Measurements from ENCODE around the gene NUTM2G. TPM values are rescaled to one million over a fixed set of nuclear protein-coding genes. Genes with fewer than 3 reads are reported as not detected.
"Not testable (repeated sequence)": the region's sequence is repeated elsewhere in the genome, so short reads cannot be mapped to it uniquely, and the experiment has no call there.

The NUTM2G gene
- total RNA-seq, 5 donors from 2014 or later (not counting 1 experiment from before 2014, with no cell fraction given) = not detected

- H3K27me3 ChIP-seq (replicated peaks in 1 of 2; ENCODE audit: control insufficient read depth in 2 of 2, extremely low read depth in 1 of 2, insufficient read depth in 2 of 2, low read length in 1 of 2); H3K27ac ChIP-seq (ENCODE audit: low read length); DNase-seq; H3K9me3 ChIP-seq; POLR2A ChIA-PET; H3K4me1 ChIP-seq (ENCODE audit: control insufficient read depth in 1 of 2, extremely low read depth in 1 of 2, insufficient read depth in 2 of 2, low read length in 2 of 2); ATAC-seq (replicated peaks in 1 of 4); H3K27me3 Mint-ChIP-seq; CTCF ChIA-PET; H3K27ac Mint-ChIP-seq; H3K4me3 ChIP-seq (ENCODE audit: control insufficient read depth in 1 of 2, extremely low read depth in 1 of 2, low read length in 1 of 2); H3K4me1 Mint-ChIP-seq; H3K4me3 Mint-ChIP-seq; H3K9me3 Mint-ChIP-seq: not testable (repeated sequence)
- peaks cover 0 to 12% of the 10 kb centered on the region in 2 donors for H3K36me3 ChIP-seq (ENCODE audit: control insufficient read depth in 2 of 2, extremely low read depth in 1 of 2, insufficient read depth in 1 of 2, low read length in 1 of 2)
- WGBS (ENCODE audit: insufficient coverage) = no CpG with 5 or more reads among the region's 2 CpGs
- peaks cover 24% of the 10 kb centered on the region for H3K36me3 Mint-ChIP-seq
Observed at GRCh38 chr9:96900010-96900409, 28.6 kb upstream of the NUTM2G start.

- CTCF ChIA-PET; H3K9me3 ChIP-seq; DNase-seq; H3K36me3 Mint-ChIP-seq; H3K27ac Mint-ChIP-seq; H3K4me1 ChIP-seq (ENCODE audit: control insufficient read depth in 1 of 2, extremely low read depth in 1 of 2, insufficient read depth in 2 of 2, low read length in 2 of 2); H3K9me3 Mint-ChIP-seq; H3K27me3 Mint-ChIP-seq; POLR2A ChIA-PET; ATAC-seq (replicated peaks in 1 of 4); H3K4me1 Mint-ChIP-seq; H3K36me3 ChIP-seq (ENCODE audit: control insufficient read depth in 2 of 2, extremely low read depth in 1 of 2, insufficient read depth in 1 of 2, low read length in 1 of 2); H3K4me3 Mint-ChIP-seq; H3K27me3 ChIP-seq (replicated peaks in 1 of 2; ENCODE audit: control insufficient read depth in 2 of 2, extremely low read depth in 1 of 2, insufficient read depth in 2 of 2, low read length in 1 of 2); H3K4me3 ChIP-seq (ENCODE audit: control insufficient read depth in 1 of 2, extremely low read depth in 1 of 2, low read length in 1 of 2); H3K27ac ChIP-seq (ENCODE audit: low read length): not testable (repeated sequence)
- no CpG with 5 or more reads among the region's 5 CpGs for WGBS (ENCODE audit: insufficient coverage)
Observed at GRCh38 chr9:96904947-96905722, 23.5 kb upstream of the NUTM2G start.

- H3K4me3 Mint-ChIP-seq; H3K36me3 ChIP-seq (ENCODE audit: control insufficient read depth in 2 of 2, extremely low read depth in 1 of 2, insufficient read depth in 1 of 2, low read length in 1 of 2); DNase-seq; H3K27ac ChIP-seq (ENCODE audit: low read length); H3K4me1 ChIP-seq (ENCODE audit: control insufficient read depth in 1 of 2, extremely low read depth in 1 of 2, insufficient read depth in 2 of 2, low read length in 2 of 2); H3K9me3 Mint-ChIP-seq; POLR2A ChIA-PET; H3K9me3 ChIP-seq; H3K4me3 ChIP-seq (ENCODE audit: control insufficient read depth in 1 of 2, extremely low read depth in 1 of 2, low read length in 1 of 2); H3K36me3 Mint-ChIP-seq; H3K4me1 Mint-ChIP-seq; H3K27me3 ChIP-seq (replicated peaks in 1 of 2; ENCODE audit: control insufficient read depth in 2 of 2, extremely low read depth in 1 of 2, insufficient read depth in 2 of 2, low read length in 1 of 2); CTCF ChIA-PET; H3K27me3 Mint-ChIP-seq; H3K27ac Mint-ChIP-seq; ATAC-seq (replicated peaks in 1 of 4): not testable (repeated sequence)
- WGBS (ENCODE audit: insufficient coverage) = no CpG with 5 or more reads among the region's 3 CpGs
Observed at GRCh38 chr9:96908479-96908878, 20.2 kb upstream of the NUTM2G start.

- CTCF ChIA-PET; H3K36me3 ChIP-seq (ENCODE audit: control insufficient read depth in 2 of 2, extremely low read depth in 1 of 2, insufficient read depth in 1 of 2, low read length in 1 of 2); H3K36me3 Mint-ChIP-seq; H3K27me3 ChIP-seq (replicated peaks in 1 of 2; ENCODE audit: control insufficient read depth in 2 of 2, extremely low read depth in 1 of 2, insufficient read depth in 2 of 2, low read length in 1 of 2); H3K27ac Mint-ChIP-seq; H3K27ac ChIP-seq (ENCODE audit: low read length); POLR2A ChIA-PET; H3K27me3 Mint-ChIP-seq; ATAC-seq (replicated peaks in 1 of 4); DNase-seq; H3K4me3 ChIP-seq (ENCODE audit: control insufficient read depth in 1 of 2, extremely low read depth in 1 of 2, low read length in 1 of 2); H3K4me1 ChIP-seq (ENCODE audit: control insufficient read depth in 1 of 2, extremely low read depth in 1 of 2, insufficient read depth in 2 of 2, low read length in 2 of 2); H3K4me1 Mint-ChIP-seq; H3K9me3 ChIP-seq; H3K4me3 Mint-ChIP-seq; H3K9me3 Mint-ChIP-seq: not testable (repeated sequence)
- WGBS (ENCODE audit: insufficient coverage) = no CpG with 5 or more reads among the region's 2 CpGs
Observed at GRCh38 chr9:96915539-96915938, 13.1 kb upstream of the NUTM2G start.

- H3K4me3 ChIP-seq (ENCODE audit: control insufficient read depth in 1 of 2, extremely low read depth in 1 of 2, low read length in 1 of 2); CTCF ChIA-PET; H3K4me1 Mint-ChIP-seq; H3K27me3 Mint-ChIP-seq; H3K36me3 Mint-ChIP-seq; DNase-seq; H3K27ac Mint-ChIP-seq; POLR2A ChIA-PET; ATAC-seq (replicated peaks in 1 of 4); H3K9me3 ChIP-seq; H3K36me3 ChIP-seq (ENCODE audit: control insufficient read depth in 2 of 2, extremely low read depth in 1 of 2, insufficient read depth in 1 of 2, low read length in 1 of 2); H3K4me1 ChIP-seq (ENCODE audit: control insufficient read depth in 1 of 2, extremely low read depth in 1 of 2, insufficient read depth in 2 of 2, low read length in 2 of 2); H3K4me3 Mint-ChIP-seq; H3K27me3 ChIP-seq (replicated peaks in 1 of 2; ENCODE audit: control insufficient read depth in 2 of 2, extremely low read depth in 1 of 2, insufficient read depth in 2 of 2, low read length in 1 of 2); H3K9me3 Mint-ChIP-seq; H3K27ac ChIP-seq (ENCODE audit: low read length): not testable (repeated sequence)
- WGBS (ENCODE audit: insufficient coverage) = no CpG with 5 or more reads among the region's 6 CpGs
Observed at GRCh38 chr9:96916531-96916930, 12.1 kb upstream of the NUTM2G start.

- H3K9me3 Mint-ChIP-seq; H3K36me3 ChIP-seq (ENCODE audit: control insufficient read depth in 2 of 2, extremely low read depth in 1 of 2, insufficient read depth in 1 of 2, low read length in 1 of 2); H3K27ac Mint-ChIP-seq; ATAC-seq (replicated peaks in 1 of 4); H3K27ac ChIP-seq (ENCODE audit: low read length); H3K9me3 ChIP-seq; H3K27me3 Mint-ChIP-seq; H3K4me3 Mint-ChIP-seq; H3K4me3 ChIP-seq (ENCODE audit: control insufficient read depth in 1 of 2, extremely low read depth in 1 of 2, low read length in 1 of 2); DNase-seq; H3K27me3 ChIP-seq (replicated peaks in 1 of 2; ENCODE audit: control insufficient read depth in 2 of 2, extremely low read depth in 1 of 2, insufficient read depth in 2 of 2, low read length in 1 of 2); H3K4me1 Mint-ChIP-seq; CTCF ChIA-PET; POLR2A ChIA-PET; H3K36me3 Mint-ChIP-seq; H3K4me1 ChIP-seq (ENCODE audit: control insufficient read depth in 1 of 2, extremely low read depth in 1 of 2, insufficient read depth in 2 of 2, low read length in 2 of 2): not testable (repeated sequence)
- no CpG with 5 or more reads among the region's 6 CpGs for WGBS (ENCODE audit: insufficient coverage)
Observed at GRCh38 chr9:96918550-96918949, 10.1 kb upstream of the NUTM2G start.

- H3K9me3 ChIP-seq; POLR2A ChIA-PET; H3K4me3 ChIP-seq (ENCODE audit: control insufficient read depth in 1 of 2, extremely low read depth in 1 of 2, low read length in 1 of 2); H3K27ac ChIP-seq (ENCODE audit: low read length); H3K9me3 Mint-ChIP-seq; H3K36me3 ChIP-seq (ENCODE audit: control insufficient read depth in 2 of 2, extremely low read depth in 1 of 2, insufficient read depth in 1 of 2, low read length in 1 of 2); H3K27me3 ChIP-seq (replicated peaks in 1 of 2; ENCODE audit: control insufficient read depth in 2 of 2, extremely low read depth in 1 of 2, insufficient read depth in 2 of 2, low read length in 1 of 2); H3K4me1 Mint-ChIP-seq; H3K27me3 Mint-ChIP-seq; H3K4me3 Mint-ChIP-seq; CTCF ChIA-PET; H3K36me3 Mint-ChIP-seq; H3K4me1 ChIP-seq (ENCODE audit: control insufficient read depth in 1 of 2, extremely low read depth in 1 of 2, insufficient read depth in 2 of 2, low read length in 2 of 2); H3K27ac Mint-ChIP-seq; DNase-seq; ATAC-seq (replicated peaks in 1 of 4): not testable (repeated sequence)
- WGBS (ENCODE audit: insufficient coverage) = no CpG with 5 or more reads among the region's 4 CpGs
Observed at GRCh38 chr9:96920803-96921202, 7.8 kb upstream of the NUTM2G start.

Data from T-cell (primary cell).